H1 (cell line): ENCODE measurements around the gene VMP1.

Experiments used
- BACH1 ChIP-seq: IDR thresholded peaks from 2 replicates; pipeline ENCODE4 v1.6.1; 2012; ENCODE audit warnings: low read length, improper control_type of control experiment
- EP300 ChIP-seq, 2 experiments: IDR thresholded peaks; 1 replicate in 1 of 2; 2 replicates in 1 of 2; pipeline ENCODE4 v1.6.1; 2011 to 2012; ENCODE audit warnings: low read depth in 2 of 2, low read length in 2 of 2, mild to moderate bottlenecking in 2 of 2, borderline replicate concordance in 1 of 2, inconsistent platforms in 1 of 2, moderate library complexity in 1 of 2
- EZH2 ChIP-seq: fragments of 200-600 bp; sonication (generic); IDR thresholded peaks from 2 replicates; pipeline ENCODE4 v1.7.1; 2012; ENCODE audit warnings: low read depth, mild to moderate bottlenecking, moderate library complexity, low read length, inconsistent platforms; ENCODE audit not compliant: severe bottlenecking
- MAFK ChIP-seq: IDR thresholded peaks from 2 replicates; pipeline ENCODE4 v1.6.1; 2012; ENCODE audit warnings: low read depth, mild to moderate bottlenecking, improper control_type of control experiment, low read length
- NANOG ChIP-seq: IDR thresholded peaks from 2 replicates; pipeline ENCODE4 v1.6.1; 2011; ENCODE audit warnings: low read length, low read depth, mild to moderate bottlenecking, inconsistent platforms; ENCODE audit not compliant: insufficient read depth, poor library complexity, severe bottlenecking
- POLR2AphosphoS5 ChIP-seq: IDR thresholded peaks from 2 replicates; pipeline ENCODE4 v1.6.1; 2011; ENCODE audit warnings: low read depth, low read length
- SP1 ChIP-seq: IDR thresholded peaks from 2 replicates; pipeline ENCODE4 v1.6.1; 2011; ENCODE audit warnings: low read depth, low read length
- SUZ12 ChIP-seq: fragments of 200-600 bp; sonication (generic); IDR thresholded peaks from 2 replicates; pipeline ENCODE4 v1.6.1; 2012; ENCODE audit warnings: mild to moderate bottlenecking, inconsistent platforms, low read length, moderate library complexity, mixed read lengths
- TF ChIP-seq, protein P1 (sequence below), 3 experiments: IDR thresholded peaks; 1 replicate in 2 of 3; 2 replicates in 1 of 3; pipeline versions ENCODE4 v1.5.1 to v1.6.1; 2011; ENCODE audit warnings: low read length in 3 of 3, mild to moderate bottlenecking in 3 of 3, inconsistent platforms in 2 of 3, low read depth in 1 of 3, moderate library complexity in 1 of 3; ENCODE audit not compliant: insufficient read depth in 1 of 3; ENCODE audit errors: control extremely low read depth in 1 of 3

DNA sequence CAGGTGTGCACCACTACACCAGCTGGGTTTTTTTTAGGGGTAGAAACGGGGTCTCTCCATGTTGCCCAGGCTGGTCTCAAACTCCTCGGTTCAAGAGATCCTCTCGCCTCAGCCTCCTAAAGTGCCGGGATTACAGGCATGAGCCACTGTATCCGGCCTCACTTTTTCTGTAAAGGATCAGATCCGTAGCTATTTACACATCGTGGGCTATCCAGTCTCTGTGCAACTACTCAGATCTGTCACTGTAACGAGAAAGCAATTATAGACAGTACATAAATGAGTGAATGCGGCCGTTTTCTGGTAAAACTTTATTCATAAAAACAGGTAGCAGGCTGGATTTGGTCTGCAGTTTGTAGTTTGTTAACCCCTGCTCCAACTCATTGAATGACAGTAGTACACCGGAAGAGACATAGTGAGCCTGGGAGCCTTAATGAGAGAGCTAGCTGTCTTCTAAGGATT is 44.5 kb downstream of the VMP1 start:
- TF ChIP-seq POLR2AphosphoS5: no peak
- TF ChIP-seq, protein P1, sequence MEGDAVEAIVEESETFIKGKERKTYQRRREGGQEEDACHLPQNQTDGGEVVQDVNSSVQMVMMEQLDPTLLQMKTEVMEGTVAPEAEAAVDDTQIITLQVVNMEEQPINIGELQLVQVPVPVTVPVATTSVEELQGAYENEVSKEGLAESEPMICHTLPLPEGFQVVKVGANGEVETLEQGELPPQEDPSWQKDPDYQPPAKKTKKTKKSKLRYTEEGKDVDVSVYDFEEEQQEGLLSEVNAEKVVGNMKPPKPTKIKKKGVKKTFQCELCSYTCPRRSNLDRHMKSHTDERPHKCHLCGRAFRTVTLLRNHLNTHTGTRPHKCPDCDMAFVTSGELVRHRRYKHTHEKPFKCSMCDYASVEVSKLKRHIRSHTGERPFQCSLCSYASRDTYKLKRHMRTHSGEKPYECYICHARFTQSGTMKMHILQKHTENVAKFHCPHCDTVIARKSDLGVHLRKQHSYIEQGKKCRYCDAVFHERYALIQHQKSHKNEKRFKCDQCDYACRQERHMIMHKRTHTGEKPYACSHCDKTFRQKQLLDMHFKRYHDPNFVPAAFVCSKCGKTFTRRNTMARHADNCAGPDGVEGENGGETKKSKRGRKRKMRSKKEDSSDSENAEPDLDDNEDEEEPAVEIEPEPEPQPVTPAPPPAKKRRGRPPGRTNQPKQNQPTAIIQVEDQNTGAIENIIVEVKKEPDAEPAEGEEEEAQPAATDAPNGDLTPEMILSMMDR (IDR thresholded peaks at IDR 0.05; ENCODE audit: control extremely low read depth in 1 of 3, insufficient read depth in 1 of 3, low read depth in 1 of 3, low read length in 3 of 3): no peak
- no peak for TF ChIP-seq EZH2
- TF ChIP-seq BACH1: no peak
- TF ChIP-seq SP1: no peak
- TF ChIP-seq NANOG: no peak
- TF ChIP-seq EP300 (IDR thresholded peaks at IDR 0.05; ENCODE audit: borderline replicate concordance in 1 of 2, low read depth in 2 of 2, low read length in 2 of 2): no peak
- TF ChIP-seq SUZ12: no peak
- TF ChIP-seq MAFK: no peak
